C4-2B (cell line): ENCODE measurements around the gene FGD5.

Experiments
- H3K27ac ChIP-seq: fragments of 450-650 bp; 2 replicates; pipeline ENCODE4 v1.5.1; 2017
- CTCF ChIP-seq: fragments of 450-650 bp; conservative IDR thresholded peaks from 2 replicates; pipeline ENCODE4 v1.5.1; 2017; ENCODE audit warnings: mild to moderate bottlenecking
- ZFX ChIP-seq: fragments of 450-650 bp; IDR thresholded peaks from 2 replicates; pipeline ENCODE4 v1.6.1; 2017

FGD5 gene

GRCh38 chr3:14959359-14959943, 140.7 kb downstream of the FGD5 start:
- TF ChIP-seq ZFX (no peak), CTCF (no peak)
- no peak overlapping the region for H3K27ac ChIP-seq

GRCh38 chr3:14962762-14963161, 144.0 kb downstream of the FGD5 start:
- TF ChIP-seq ZFX (no peak), CTCF (no peak)
- no peak overlapping the region for H3K27ac ChIP-seq

GRCh38 chr3:14967285-14967684, 148.5 kb downstream of the FGD5 start:
- no peak overlapping the region for H3K27ac ChIP-seq
- no peak for TF ChIP-seq CTCF
- no peak for TF ChIP-seq ZFX

- TF ChIP-seq ZFX (no peak), CTCF (no peak)
- H3K27ac ChIP-seq = no peak overlapping the region
These were observed 150.9 kb downstream of the FGD5 start for GRCh38 chr3:14969671-14970070.

GRCh38 chr3:14976317-14976716, 157.6 kb downstream of the FGD5 start:
- H3K27ac ChIP-seq = no peak overlapping the region
- TF ChIP-seq ZFX (no peak), CTCF (no peak)

GRCh38 chr3:14980689-14981088, 161.9 kb downstream of the FGD5 start:
- TF ChIP-seq ZFX (no peak), CTCF (no peak)
- no peak overlapping the region for H3K27ac ChIP-seq
